NCI-H1092 treated with DMSO at 0.1 percent for 48 hours (cell line): Measurements from ENCODE around the gene CLDN19.
A peak's percentile ranks its signal among the peaks of the same experiment; 100 is the strongest.
"Not testable (repeated sequence)": the region's sequence is repeated elsewhere in the genome, so short reads cannot be mapped to it uniquely, and the experiment has no call there.

Experiments used
- DNase-seq: peaks from one replicate; lab custom pipeline; 2025; lab: John Stamatoyannopoulos, UW

Gene CLDN19

DNA sequence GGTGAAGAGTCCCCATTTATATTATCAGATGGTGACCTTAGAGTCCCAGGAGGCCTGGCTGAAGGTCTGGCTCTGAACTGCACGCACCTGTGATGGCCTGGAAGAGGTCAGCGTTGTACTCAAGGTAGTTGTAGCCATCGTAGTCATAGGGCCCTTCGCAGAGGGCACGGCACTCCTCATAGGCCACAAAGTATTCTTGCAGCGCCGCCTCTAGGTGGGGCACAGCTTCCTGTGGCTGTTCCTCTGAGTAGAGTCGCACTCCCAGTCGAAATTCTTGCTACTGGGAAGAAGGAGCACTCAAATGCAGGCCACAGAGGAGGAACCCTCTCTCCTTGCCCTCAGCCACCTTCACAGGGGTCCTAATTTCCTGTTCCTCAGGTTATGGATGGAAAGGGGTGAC lies 19.1 kb upstream of the CLDN19 start:
- DNase-seq: no peak

DNA sequence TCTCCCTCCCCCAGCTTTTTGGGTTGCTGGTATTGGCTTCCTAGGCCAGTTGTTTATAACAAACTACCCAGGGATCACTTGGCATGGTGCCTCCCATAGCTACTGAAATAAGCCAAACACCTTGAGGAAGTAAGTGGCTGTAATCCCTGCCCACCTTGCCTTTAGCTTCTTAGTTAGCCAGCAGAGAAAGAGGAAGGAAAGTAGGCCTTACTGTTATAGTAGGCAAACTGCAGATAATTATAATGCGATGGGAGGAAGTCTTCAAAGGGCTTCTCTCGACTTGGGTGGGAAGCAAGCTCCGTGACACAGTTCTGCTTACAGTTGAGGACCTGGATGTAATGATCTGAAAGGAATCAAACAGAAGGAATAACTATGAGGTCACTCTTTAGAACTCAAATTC lies 18.6 kb upstream of the CLDN19 start:
- DNase-seq: no peak

DNA sequence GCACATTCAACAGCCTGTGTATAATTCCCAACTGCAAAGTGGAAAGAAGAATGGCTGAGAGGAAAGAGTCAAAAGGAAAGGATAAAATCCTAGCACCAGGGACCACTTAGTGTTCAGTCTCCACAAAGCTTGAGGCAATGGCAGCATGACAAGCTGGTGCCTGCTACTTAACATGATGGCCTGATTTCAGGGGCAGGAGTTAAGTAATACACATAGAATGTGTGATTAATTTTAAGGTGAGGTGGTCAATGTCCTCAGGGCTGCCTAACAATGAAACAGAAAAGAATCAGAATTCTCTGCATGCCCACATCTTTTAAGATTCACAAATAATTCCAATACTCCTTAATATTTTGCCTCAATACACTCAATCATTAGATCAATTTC lies 17.8 kb upstream of the CLDN19 start:
- DNase-seq: no peak

DNA sequence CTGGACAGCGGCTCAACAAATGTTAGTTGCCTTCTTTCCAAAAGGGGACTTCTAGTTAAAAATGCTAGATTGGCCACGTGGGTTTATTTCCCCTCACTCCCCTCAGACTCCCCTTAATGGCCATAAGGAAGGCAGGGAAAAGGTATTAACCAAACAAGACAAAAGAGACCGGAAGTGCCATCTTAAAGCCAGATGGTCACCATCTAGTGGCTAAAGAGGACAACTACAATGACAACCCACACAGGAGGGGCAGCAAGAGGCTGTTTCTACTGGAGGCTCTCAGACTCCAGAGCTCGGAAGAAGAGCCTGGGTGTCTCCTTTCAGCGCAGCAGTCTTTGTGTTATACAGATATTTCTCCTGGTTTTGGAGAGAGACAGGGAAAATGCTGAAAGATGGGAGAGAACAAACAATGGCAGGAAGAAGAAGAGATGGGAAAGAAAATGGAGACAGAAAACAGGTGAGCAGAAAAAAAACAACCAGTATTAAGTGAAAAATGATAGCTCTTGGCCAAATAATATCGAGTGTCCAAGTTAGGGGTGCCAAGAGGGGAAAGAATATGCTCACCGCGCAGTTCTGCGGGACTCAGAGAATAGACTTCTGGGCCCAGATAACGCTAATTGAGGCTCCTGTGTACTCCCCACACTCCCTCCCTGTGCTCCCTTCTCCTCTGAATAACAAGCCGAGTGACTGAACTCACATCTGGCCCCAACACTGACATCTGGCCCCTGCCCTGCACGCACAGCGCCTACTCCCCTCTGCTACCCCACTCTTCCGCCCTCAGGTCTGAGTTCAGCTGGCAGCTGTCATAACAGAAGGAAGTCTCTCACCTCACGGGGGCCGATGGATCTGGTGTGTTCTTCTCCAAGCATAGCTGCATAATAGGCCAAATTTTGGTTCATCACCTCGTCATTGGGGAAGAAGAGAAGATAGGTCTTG lies 17.2 kb upstream of the CLDN19 start:
- peak; percentile 70 for DNase-seq

DNA sequence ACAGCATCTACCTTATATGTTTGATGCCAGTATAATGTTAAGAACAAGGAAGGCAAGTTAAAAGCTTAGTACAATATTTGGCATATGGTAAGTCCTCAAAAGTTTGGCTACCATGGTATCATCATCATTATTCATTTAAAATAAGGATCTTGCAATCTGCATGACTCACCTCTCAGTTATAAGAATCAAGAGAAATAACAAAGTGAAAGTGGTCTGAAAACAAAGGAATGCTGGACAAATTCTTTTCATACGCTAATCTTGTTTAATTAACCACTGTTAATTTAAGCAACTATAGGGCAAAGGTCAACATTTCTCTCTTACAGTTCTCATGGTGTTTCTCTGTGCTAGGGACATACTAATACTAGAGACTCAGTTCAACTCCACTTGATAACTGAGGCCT lies 13.0 kb upstream of the CLDN19 start:
- no peak for DNase-seq

DNA sequence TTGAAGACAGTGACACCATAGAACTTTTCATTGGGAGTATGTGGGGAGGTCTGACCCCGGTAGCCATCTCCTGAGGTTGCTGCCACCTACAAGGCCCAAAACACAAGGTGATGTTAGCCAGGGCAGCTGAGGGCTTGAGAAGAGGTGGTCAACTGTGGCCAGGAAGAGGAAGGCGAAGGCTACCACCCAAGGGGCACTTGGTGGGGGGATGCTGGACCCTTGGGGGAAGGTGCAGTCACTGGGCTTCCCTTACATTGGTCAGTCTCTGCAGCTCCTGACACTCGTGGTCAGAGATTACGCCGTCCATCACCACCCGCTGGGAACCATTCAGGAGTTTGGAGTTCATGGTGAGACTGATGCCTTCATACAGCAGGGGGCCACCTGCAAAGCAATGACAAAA lies 12.2 kb upstream of the CLDN19 start:
- DNase-seq: no peak

DNA sequence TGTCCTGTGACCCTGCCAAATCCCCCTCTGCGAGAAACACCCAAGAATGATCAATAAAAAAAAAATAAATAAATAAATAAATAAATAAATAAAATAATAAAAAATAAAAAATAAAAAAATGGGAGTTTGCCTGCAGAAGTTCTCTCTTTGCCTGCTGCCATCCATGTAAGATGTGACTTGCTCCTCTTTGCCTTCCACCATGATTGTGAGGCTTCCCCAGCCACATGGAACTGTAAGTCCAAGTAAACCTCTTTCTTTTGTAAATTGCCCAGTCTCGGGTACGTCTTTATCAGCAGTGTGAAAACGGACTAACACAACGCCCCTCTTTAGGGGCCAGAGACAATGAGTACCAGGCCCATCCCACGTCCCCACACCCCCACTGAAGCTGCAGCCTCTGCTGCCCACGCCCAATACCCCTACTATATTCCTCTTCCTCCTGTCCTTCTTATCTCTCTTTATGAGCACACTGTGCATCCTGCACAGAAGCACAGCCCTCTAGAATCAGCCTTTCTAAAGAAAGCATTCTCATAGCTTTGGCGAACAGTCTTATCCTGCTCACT lies 11.6 kb upstream of the CLDN19 start:
- DNase-seq: not testable (repeated sequence)

DNA sequence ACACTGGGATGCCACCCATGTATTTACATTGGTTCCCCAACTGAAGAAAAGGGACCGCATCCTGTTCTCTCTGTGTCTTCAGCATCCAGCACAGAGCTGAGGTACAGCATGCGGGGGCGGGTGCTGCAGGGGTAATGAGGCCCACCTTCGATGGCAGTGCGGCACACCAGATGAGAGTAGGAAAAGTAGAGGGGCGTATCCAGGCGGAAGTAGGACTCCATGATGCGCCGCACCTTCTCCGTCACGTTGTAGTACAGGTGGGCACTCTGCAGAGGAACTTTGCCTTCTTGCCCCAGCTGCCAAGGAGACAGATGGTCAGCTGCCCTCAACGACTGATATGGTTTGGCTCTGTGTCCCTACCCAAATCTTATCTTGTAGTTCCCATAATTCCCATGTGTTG lies 10.0 kb upstream of the CLDN19 start:
- no peak for DNase-seq

DNA sequence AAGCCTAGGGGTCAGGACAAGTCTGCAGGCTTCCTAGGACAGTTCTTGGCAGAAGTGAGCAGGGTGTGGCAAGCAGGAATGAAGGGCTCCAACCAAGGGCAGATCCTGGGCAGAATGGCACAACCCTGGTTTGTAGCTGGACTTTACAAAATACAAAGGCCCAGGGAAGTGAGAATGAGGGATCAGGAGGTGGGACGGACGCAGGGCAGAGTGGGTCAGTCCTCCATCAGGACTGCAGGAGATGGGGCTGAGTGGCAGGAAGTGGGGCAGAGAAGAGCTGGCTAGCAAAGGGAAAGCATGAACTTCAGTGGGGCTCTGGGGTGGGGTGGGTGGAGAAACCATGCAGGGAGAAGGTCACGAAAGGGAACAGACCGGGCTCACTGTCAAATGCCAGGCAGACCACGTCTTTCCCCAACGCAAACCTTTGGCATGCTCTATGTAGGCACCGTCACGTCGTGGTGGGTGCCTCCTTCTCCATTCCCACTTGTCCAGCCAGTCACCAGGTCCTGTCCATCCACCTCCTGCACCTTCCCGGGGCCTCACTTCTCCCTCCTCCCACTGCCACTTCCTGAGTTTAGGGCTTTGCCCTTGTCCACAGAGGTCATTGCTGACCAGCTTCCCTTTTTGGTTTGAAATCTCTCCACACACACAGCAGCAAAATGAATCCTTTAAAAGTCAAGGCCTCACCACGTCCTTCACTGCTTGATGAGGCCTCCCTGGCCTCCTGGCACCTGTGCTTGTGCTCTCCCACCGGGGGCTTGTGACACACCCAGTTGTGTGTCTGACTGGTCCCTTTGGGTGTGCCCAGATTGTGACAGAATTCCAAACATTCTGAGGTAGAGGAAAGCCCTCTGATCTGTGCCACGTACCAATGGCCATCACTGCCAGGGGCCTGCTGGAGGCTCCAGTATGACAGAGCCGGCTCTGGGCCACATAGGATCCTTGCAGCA lies 8.7 kb upstream of the CLDN19 start:
- no peak for DNase-seq

DNA sequence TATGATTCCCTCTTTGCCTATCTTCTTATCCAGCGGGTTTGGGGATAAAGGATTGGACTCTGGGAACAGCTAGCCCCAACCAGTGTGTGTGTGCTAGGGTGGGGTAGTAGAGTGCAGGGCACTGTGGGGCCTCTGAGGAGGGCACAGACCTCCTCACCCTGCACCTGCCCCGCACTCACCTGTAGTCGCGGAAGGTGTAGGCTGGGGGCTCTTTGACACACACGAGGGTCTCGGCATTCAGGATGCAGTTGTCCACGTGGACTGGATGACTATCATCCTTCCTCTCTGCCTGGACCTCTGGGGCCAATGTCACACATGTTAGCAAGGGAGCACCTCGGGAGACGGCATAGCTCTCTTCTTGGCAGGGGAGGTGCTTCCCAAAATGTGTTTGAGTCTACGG lies 8.0 kb upstream of the CLDN19 start:
- DNase-seq: no peak

DNA sequence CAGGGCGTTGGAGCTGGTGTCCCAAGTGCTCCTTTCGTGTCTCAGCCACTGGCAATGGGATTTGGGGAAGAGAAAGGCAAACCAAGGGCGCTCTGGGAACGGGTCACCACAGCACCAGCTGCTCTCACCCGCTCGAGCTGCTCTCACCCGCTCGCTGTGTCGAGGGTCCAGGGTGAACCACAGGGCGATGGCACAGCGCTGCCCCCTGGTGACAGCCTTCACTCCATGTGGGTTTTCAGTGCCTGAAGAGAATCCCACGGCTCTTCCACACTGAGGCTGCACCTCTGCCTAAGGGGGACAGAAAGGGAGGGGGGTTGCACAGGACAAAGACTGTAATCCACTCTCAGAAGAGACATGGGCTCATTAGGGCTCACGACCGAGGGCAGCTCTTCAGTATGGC lies 7.1 kb upstream of the CLDN19 start:
- DNase-seq: peak; percentile 8

DNA sequence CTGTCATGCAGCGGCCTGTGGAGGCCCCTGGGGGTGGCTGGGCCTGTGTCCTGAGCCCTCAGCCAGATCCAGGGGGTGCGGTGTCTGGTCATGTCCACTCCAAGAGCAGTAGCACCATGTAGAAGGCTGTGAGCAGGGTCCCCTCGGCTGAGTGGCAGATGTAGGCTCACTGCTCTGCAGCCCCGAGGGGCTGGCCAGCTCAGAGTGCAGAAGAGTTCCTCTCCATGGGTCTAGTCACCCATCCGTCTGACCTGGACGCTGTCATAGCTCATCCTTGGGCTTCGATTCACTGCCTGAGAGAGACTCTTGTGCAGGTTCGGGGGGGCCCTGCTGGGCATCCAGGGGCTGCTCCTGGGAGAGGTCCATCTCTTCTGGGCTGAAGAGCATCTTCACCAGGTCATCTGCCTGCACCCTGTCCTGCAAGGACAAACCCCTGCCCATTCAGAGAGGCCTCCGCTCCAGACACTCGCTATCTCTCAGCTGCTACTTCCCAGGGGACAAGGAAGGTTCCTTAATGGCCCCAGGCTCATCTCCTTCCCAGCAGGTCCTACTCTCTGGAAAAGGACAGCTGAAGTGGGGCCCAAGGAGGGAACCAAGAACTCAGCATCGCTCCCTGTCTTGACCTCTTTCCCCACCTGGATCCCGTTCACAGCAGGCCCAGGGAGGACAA lies 6.5 kb upstream of the CLDN19 start:
- DNase-seq: no peak

DNA sequence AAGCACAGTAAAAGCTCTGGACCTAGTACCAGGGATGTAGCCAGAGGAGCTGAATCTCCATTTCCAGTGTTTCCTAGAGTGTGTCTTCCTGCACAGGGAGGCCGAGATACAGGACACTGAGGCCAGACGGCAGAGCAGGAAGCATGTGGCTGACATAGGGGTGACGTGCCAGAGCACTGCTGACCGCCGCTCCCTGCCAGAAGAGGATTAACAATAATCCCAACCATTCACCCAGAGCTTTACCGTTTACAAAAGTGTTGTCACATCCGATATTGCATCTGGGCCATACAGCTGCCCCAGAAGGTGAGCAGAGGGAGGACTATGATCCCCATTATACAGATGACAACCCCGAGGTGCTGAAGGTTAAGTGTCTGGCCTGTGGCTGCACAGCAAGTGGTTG lies 5.8 kb upstream of the CLDN19 start:
- DNase-seq: no peak

DNA sequence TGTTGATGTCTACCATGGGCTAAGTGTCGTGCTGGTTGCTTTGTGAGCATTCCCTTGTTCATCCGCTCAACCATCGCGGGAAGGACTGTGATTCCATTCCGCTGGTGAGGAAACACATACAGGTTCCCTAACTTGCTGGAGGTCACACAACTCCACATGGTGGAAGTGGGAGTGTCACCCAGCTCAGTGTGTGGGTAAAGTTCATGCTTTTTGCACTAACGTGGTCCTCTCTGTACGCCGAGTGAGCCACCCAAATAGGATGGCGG lies 4.0 kb upstream of the CLDN19 start:
- DNase-seq: no peak

DNA sequence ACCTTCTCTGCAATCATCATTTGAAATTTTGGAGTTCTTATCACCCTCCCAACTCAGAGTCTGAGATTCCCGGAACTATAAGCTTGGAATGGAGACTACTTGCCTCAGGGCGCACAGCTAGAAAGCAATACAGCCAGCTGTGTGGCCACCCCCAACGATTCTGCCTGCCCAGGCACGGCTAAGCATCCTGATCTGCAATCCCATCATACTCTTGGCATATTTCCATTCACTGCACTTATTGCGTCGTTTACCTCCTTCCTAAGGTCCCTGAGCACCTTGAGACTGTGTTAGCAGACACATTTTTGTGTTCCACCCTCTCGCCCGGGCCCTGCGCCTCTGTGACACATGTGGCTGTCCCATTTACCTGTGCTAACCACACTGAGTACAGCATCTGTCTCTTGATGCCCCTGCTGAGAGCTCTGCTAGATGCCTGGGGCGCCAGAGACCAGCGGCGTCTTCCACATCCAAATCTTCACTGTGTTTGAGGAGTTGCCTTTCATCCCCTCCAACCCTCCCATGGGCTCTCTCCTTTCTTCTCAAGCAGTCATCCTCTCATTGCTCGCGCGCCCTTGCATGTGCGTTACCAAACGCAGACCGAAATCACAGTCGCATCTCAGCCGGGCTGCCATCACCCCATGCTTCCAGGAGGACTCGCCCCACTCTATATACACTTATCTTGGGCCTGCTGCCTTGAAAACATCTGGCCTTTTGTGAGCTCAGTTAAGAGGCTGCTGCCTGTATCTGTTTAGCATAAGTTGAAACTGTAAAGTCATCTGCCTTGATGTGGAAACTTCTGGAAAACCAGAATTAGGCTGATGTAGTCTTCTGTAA lies 3.5 kb upstream of the CLDN19 start:
- DNase-seq: no peak

DNA sequence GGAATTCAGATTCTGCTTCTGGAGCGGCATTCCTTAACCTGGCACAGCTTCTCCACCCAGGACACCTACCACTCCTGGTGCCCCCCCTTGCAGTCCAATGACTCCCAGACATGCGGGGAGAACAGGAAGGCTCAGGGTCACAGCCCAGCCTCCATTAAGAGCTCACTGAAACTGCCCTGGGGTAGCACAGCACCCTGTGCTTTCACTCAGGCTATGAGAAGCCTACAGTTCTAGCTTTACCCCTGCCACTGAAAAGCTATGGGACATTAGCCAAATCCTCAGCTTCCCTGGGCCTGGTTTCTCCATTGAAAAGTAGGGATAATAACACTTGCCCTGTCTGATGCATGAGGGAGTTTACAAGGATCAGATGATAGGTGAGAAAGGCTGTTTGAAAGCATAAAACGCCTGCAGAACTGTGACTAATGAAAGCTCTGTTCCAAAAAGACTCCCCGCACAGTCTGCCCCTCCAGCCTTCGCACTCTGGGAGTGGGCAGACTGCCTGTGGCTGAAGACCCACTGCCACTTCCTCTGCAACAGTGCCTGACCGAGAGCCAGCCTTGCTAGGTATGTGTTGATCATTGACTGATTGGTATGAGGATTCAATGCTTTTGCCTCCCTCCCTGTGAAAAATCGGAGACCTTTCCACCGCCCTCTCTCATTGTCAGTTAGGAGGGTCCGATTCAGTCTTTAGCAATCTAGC lies 2.7 kb upstream of the CLDN19 start:
- no peak for DNase-seq

DNA sequence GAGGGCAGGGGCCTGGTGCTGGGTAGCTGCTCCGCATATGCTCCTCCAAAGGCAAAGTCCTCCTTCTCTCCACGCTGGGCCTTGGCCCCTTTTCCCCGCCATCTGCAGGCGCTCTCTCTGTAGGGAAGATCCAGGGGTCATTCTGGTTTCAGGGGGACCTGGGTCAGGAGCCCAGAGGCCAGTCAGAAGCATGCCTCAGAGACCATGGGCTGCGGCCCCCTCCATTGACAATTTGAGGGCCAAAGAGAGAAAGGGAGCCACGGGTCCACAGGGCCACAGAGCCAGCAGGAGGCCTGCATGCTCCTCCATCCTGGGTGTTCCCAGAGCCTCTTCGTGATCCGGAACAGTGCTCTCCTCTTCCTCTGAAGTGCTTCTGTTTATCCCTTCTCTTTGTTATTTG lies 2.1 kb upstream of the CLDN19 start:
- no peak for DNase-seq

DNA sequence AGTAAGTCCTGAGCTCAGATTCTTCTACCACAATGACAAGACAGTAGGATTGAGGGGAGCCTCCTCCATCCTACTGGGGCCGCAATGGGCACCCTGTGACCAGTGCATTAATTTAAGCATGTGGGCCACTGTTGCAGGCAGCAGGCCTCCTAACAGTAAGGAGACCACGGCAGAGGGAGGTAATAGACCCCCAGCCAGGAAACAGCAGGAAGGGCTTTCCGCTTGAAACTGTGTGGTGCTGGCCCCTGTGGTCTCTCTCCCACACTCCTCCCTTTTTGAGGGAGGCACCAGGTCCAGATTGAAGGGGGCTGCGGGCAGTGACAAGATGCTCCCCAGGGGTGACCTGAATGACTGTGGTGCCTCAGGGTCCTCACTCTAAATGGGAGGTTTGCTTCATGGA lies 1.7 kb upstream of the CLDN19 start:
- no peak for DNase-seq

DNA sequence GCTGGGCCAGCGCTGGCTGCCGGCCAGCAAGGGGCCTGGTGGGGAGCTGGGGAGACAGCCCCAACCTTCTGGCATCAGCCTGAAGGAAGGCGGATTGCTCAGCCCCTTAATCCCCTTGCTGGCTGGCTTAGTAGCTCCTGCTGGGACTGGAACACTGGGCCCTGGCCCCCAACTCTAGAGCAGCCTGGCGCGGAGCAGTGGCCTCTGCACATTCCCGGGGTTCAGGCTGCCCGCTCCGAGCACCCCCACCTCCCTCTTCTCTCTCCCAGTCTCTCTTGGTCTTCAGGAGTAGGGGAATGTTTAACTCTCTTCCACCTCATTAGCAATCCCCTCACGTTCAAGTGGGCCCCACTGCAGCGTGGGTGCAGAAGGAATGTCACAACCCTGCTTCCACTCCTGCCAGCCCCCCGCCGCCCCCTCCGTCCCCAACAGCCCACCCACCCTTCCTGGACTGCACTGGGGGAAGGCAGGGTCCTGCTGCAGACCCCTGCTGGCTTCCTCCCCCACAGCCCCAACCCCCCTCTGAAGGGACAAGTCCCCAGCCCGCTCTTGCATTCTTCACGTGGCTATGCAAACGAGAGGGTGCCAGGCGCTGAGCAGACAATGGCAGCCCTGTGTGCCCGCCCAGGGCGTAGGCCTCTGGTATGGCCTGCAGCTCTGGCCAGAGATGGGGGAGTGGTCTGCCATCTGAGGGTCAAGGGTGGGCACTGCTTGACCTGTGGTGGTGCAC lies 980 bp upstream of the CLDN19 start:
- DNase-seq: no peak

DNA sequence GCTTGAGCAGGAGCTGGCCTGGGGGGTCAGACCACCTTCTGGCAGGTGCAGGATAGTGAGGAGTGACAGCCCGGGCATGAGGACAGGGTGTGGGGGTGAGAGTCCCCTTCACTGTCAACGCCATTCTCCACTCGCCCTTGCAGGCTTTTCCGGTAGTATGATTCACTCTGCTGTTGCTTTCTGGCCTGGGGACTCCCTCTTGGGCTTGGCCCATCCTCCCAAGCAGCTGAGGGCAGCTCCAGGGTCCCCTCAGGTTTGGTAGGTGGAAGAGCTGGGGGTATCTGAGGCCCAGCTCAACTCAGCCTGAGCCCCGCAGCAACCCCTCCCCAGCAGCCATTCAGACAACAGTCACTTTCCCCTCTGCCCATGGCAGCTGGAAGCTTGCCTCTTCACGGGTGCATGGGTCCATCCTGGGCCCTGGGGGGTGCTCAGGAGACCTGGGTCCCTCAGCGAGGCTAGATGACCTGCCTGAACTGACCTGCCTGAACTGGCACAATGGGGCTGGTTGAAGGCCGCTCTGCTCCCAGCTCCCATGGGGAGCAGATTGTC lies 1.3 kb downstream of the CLDN19 start:
- DNase-seq: no peak
